NCI-H748 (cell line): ENCODE data around the gene MS4A12.
"Not testable (repeated sequence)": the region's sequence is repeated elsewhere in the genome, so short reads cannot be mapped to it uniquely, and the experiment has no call there.

Source experiments
- DNase-seq: peaks from one replicate; lab custom pipeline; 2025; ENCODE audit not compliant: unreplicated experiment; lab: John Stamatoyannopoulos, UW

MS4A12 gene, protein sequence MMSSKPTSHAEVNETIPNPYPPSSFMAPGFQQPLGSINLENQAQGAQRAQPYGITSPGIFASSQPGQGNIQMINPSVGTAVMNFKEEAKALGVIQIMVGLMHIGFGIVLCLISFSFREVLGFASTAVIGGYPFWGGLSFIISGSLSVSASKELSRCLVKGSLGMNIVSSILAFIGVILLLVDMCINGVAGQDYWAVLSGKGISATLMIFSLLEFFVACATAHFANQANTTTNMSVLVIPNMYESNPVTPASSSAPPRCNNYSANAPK

DNA sequence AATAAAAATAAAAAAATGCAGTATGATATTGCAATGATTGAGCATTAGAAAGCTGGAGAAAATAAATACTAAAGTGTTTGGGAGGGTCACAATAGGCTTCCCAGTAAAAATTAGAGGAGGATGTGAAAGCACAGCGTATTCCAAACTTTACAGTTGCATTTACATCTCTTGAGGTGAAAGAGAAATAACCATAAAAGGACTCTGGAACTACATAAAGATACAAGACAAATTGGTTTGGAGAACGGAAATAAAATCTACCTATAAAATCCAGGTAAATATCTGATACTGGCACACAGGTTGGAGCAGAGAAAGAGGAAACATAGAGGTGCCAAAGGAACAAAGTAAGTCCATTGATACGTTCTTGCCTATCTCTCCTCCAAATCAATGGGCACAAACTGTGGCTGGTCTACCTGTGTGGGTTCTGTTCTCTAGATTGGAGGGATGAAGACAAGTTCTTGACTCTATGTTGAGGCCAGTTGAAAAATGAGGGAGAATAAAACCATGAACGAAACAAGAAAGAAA is at the start of gene MS4A12:
Gene MS4A12, plus strand, starts transcription at position 291 of the 522 bp plus-strand sequence. CDS start 4,541 bp downstream, outside the sequence.
- DNase-seq = no peak

DNA sequence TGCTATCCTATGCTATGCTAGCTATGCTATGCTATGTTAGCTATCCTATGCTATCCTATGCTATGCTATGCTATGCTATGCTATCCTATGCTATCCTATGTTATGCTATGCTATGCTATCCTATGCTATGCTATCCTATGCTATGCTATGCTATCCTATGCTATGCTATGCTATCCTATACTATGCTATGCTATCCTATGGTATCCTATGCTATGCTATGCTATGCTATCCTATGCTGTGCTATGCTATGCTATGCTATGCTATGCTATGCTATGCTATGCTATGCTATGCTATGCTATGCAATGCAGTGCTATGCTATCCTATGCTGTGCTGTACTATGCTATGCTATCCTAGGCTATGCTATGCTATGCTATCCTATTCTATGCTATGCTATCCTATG is 45.5 kb upstream of the MS4A12 start:
- DNase-seq = no peak

DNA sequence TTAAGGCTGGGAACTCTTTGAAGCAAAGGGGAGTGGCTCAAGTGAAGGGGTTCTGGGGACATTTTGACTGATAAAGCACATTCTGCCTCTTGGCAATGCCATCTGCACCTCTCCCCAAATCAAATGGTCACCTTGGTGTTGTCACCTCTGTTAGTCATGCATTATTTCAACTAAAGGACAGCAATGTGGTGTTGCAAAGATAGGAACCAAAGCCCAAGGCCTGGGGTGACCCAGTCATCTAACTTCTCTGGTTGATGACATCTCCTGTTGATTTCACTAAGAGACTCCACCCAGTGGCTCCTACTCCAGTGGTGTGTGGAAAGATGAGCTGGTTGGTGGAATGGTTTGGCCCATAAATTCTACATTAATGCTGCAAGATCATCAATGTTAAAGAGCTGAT is 44.7 kb upstream of the MS4A12 start:
- DNase-seq = no peak

DNA sequence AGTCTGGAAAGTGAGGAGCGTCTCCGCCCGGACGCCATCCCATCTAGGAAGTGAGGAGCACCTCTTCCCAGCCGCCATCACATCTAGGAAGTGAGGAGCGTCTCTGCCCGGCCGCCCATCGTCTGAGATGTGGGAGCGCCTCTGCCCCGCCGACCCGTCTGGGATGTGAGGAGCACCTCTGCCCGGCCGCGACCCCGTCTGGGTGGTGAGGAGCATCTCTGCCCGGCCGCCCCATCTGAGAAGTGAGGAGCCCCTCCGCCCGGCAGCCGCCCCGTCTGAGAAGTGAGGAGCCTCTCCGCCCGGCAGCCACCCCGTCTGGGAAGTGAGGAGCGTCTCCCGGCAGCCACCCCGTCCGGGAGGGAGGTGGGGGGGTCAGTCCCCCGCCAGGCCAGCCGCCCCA is 41.4 kb upstream of the MS4A12 start:
- not testable (repeated sequence) for DNase-seq

DNA sequence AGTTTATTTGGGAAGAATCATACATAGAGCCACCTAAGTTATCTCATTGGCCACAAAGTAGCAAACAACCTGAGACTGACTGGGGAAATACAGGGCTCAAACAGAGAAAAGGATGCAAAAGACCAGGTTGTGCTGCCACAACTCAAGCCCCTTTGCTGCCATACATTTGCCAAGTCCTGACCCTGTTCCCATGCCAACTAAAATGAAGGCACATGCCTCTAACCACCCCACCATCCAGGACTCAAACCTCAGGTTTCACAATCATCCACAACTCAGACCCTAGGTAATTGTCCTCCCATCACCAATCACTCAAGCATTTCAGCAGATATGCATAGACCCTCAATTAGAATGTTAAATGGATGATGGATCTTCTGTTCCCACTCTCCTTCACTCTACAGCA is 38.4 kb upstream of the MS4A12 start:
- no peak for DNase-seq

DNA sequence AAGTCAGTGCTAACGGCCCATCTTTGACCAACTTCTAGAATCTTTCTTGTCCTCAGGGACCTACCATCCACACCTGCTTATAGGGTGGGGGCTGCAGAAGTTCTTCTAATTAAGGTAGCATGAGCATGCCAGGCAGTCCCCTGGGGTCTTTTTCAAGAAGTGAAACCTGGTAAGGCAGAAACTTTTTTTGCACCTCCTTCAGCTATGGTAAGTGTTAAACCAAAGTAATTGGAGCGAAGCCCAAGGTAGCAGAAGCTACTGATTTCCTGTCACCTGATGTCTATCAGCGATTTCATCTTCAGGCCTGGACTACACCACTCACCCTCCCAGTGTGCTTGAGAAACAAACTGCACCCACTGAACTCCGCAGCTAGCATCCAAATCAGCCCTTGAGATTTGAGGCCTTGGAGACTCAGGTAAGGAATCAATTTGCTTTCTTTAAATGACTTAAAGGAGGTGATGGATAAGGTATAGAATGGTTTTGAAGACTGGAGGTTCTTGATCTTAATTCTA is 37.0 kb upstream of the MS4A12 start, which contains the start of gene MS4A1:
Gene MS4A1, plus strand, starts transcription at position 317 of the 512 bp plus-strand sequence. CDS start 6,528 bp downstream, outside the sequence.
- no peak for DNase-seq

DNA sequence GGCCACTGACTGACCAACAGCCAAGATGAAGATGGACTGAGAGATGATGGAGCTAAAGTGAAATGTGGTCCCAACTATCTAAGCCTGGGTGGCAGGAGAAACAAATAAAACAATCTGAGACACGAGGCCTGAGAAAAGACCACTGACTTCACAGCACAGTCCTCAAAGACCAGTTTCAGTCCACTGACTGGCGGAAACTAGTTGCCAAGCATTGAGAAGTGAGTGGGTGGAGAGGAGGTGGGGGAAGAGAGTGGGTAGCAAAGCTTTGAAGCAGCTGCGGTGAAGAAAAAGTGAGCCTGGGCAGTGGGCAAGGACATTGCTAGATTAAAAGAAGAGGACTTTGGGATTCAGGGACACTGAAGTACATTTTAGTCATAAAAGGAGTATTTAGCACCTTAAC is 35.0 kb upstream of the MS4A12 start:
- DNase-seq = no peak

DNA sequence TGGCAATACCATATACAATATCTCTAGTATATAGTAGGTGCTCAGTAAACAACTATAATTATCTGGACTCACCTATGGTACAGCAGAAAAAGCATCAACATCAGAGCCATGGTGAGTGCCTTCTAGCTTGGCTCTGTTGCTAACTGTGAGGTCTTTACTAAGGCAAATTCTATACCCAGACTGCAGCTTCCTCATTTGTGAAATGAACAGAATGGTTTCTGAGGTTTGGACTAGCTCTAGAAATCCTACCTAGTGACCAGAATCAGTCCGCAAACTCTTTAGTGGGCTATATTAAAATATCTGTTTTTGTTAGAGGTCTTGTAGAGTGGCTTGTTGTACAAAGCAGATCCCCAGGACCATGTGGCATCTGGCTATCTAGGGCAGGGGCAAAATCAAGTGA is 33.2 kb upstream of the MS4A12 start:
- DNase-seq = no peak

DNA sequence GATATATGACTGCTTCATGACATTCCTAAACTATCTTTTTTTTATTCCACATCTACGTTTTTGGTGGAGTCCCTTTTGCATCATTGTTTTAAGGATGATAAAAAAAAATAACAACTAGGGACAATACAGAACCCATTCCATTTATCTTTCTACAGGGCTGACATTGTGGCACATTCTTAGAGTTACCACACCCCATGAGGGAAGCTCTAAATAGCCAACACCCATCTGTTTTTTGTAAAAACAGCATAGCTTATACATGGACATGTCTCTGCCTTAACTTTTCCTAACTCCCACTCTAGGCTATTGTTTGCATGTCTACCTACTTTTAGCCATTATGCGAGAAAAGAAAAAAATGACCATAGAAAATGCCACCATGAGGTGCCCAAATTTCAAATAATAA is 23.7 kb upstream of the MS4A12 start:
- DNase-seq = no peak

DNA sequence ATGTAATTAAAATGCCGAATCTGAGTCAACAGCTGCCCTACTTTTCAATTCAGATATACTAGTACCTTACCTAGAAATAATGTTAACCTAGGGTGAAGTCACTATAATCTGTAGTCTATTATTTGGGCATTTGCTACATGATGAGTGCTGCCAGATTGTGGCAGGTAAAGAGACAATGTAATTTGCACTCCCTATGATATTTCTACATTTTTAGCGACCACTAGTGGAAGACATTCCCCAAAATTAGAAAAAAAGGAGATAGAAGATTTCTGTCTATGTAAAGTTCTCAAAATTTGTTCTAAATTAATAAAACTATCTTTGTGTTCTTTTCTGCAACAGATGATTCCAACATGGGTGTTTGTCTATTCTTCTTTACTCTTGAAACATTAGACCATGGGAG is 22.9 kb upstream of the MS4A12 start:
- DNase-seq = no peak

DNA sequence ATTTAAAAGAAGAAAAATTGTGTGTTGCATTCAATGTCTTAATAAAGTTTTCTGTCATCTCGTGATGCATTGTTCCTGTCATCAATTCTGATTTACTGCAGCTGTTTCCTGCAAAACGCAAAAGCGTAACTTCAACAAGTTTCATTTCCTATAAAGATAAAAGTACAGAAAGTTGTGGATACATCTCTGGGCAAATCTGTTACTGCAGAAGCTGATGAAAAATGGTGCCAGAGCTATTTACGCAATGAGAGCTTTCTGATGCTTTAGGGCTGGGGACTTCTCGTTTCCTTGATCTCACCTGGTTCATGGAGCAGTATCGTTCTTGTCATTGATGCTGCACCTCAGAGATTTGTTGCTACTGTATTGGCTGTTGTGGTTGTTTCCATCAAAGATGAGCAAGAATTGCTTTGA is 15.5 kb upstream of the MS4A12 start:
- DNase-seq = no peak

DNA sequence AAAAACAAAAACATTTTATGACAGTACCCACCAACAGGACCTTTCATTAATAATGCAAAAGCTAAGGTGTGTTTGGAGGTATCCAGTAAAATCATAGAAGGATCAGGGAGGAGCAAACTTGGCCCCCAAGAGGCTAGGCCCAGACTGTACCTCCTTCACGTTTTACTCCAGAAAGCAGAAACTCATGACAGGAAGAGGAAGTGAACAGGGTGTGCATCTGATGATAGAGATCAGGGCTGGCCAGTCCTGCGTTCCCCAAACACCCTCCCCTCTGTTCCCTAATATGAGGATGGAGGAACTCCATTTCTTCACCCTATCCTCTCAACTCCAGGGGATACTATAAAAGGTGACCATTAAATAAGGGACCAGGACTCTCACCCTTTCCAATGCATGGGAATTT is 10.2 kb upstream of the MS4A12 start:
- DNase-seq = no peak

DNA sequence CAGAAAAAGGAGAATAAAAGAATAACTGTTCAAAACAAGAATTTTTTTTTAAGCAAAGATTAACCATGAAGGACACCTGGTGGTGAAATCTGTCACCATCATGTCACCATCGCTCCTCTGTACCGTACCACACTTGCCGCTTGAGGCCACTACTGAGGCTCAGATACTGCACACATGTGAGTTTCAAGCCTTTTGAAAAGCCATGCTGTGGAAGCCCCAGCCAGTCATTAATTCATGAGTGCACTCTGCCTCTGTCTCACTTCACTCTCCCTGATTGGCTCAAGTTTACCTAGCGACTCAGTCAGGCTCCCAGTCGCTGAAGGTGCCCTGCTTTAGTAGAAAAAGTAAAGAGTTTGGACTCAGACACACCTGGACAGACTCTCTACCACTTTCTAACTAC is 6.6 kb upstream of the MS4A12 start:
- DNase-seq = no peak

DNA sequence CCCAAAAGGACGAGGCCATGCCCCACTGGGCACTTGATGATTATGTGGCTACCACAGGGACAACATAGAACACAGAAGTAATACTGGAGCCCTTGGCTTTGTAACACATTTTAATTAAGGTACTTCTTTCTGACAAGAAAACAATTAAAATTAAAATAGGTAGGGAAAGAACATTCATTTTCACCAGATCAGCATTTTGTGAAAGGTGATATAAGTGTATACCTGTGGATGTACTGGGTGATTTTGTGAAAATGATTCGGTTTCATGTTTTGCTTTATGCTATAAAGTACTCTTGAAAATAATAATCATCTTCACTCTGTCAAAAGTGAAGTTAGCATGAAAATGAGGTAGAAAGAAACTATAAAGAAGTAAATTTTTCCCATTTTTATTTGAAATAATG is 876 bp downstream of the MS4A12 start:
- no peak for DNase-seq

DNA sequence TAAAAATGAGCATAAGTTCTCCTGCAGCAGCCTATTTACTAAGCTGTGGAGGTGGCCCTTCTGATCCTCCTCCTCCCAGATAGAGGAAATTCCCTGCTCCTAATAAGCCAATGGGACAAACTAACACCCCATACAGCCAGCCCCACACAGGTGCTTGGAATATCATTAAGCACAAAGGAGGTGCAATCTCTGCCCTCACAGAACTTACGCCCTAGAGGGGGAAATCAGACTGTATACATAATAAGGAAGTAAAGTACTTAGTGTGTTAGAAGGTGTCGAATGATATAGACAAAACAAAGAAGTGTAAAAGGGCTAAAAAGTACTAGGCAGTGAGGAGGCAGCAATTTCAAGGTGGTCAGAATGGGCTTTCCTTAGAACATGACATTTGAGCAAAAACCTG is 5.8 kb downstream of the MS4A12 start:
- DNase-seq = no peak

DNA sequence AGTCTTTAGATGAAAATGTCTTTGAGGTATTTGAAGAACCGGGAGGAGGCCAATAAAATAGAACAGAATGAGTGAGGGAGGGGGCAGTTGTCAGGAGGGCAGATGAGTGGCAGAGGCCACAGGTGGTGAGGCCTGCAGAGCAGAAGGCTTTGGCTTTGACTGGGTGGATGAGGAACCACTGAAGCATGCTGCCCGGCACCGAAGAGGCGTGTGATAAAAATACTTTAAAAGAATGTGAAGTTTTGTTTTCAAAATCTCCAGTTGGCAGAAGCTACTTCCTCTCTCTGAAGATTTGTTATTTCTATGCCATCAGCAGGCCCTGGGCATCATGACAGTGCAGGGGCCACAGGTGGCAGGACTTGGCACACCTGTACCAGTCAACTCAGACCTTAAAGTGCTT is 6.3 kb downstream of the MS4A12 start:
- DNase-seq = no peak

DNA sequence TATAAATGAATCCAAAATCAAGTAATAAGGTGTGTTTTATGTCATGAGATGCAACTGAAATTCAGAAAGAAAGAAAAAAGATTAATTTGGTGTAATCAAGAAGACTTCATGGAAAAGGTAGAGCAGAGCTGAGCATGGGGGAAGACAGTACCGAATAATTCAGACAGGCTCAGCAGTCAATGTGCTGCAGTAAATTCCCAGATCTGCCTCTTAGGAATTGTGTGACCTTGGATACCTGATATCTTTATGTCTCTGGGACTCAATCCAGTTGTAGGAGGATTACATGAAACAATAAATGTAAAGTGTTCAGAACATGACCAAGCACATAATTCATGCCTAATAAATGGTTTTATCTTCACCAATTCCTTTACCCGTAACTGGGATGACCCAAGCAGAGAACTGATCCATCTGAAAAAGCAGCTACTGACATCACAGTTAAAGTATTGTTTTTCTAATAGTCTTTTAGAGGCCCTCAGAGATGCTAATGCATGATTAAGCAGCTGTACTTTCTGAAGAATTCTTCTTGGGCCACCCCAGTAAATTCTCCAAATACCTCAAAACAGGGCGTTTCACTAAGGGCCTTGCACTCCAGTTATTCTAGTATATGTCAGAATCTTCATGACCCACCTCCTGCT is 7.8 kb downstream of the MS4A12 start:
- no peak for DNase-seq

DNA sequence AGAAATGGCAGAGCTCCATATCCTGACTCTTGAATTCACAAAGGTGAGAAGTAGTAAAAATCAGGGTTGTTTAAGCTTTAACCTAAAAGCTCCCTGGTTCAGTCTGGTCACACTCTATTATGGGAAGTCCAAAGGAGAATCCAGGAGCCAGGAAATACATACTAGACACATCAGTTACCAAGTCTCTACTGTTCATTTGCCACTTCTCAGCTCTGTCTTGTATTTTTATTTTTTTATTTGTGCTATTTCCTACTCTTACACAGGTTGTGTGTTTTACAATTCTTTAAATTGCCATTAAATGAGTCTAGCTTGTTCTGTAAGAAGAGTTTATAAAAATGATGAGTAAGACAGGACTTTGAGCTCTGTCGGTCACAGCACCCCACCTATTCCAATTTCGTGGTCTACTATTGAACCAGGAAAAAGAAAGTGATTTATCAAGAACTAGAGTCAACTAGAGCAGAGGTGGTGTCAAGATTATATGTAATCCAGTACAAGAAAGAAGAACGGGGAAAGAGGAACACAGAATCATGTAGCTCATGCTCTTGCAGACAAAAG is 9.7 kb downstream of the MS4A12 start:
- no peak for DNase-seq

DNA sequence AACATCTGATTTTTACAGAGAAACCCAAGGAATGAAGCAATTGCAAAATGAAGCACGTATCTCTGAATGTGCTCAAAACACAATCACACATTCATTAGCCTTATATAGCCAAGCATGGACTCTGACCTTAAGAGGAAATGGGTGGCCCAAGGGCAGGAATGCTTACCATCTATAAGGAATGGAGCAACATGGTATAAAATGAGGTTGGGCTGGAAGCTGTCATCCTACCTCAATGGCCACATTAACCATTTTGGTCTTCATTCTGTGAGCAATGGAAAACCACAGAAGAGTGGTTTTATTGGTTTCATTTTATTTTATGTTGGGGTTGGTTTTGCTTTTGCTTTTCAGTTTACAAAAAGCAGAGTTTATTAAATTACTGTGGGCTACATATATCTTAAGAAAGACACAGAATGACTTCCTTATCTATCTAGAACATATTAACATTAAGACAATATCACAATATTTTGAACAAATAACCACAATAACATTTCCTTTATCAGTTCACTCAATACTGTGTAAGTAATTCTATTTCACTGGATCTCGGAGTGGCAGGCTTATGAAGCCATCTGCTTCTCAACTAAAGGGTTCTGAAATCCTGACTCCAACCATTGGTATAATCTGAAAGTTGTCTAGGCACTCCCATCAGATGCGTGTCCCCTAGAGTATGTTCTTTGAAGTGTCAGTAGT is 11.8 kb downstream of the MS4A12 start:
- no peak for DNase-seq

DNA sequence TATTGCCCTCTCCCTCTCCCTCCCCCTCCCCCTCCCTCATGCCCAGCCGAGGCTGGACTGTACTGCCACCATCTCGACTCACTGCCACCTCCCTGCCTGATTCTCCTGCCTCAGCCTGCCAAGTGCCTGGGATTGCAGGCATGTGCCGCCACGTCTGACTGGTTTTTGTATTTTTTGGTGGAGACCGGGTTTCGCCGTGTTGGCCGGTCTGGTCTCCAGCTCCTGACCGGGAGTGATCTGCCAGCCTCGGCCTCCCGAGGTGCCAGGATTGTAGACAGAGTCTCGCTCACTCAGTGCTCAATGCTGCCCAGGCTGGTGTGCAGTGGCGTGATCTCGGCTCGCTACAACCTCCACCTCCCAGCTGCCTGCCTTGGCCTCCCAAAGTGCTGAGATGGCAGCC is 17.0 kb downstream of the MS4A12 start:
- DNase-seq = not testable (repeated sequence)

DNA sequence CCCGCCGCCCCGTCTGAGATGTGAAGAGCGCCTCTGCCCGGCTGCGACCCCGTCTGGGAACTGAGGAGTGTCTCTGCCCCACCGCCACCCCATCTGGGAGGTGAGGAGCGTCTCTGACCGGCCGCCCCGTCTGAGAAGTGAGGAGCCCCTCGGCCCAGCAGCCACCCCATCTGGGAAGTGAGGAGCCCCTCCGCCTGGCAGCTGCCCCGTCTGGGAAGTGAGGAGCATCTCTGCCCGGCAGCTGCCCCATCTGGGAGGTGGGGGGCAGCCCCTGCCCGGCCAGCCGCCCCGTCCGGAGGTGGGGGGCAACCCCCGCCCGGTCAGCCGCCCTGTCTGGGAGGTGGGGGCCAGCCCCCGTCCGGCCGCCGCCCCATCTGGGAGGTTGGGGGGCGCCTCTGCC is 17.6 kb downstream of the MS4A12 start:
- DNase-seq = not testable (repeated sequence)
